ENCODE results near the gene SMYD3.
"Not testable (repeated sequence)": the region's sequence is repeated elsewhere in the genome, so short reads cannot be mapped to it uniquely, and the experiment has no call there.

The SMYD3 gene

GRCh38 chr1:245856944-245857531 lies 650.0 kb downstream of the SMYD3 start:
- DNase-seq: no peak

- DNase-seq: no peak
These were observed 651.0 kb downstream of the SMYD3 start for GRCh38 chr1:245855846-245856730.

DNA sequence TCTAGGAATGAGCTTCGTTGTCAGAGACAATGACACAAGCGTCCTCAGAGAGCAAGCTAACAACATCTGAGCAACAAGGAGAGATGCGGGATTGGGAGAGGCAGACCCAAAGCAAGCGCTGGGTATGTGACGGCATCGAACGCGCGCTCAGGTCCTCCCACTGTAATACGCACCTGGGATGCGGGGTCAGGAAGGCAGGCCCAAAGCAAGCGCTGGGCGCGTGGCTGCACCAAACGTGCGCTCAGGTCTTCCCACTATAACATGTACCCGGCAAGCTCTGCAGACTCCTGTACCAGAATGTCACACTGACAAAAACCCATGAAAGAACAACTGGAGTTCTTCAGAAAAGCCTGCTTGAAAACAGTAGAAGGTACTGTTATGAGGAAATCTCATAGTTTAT lies 653.8 kb downstream of the SMYD3 start:
- DNase-seq: no peak

DNA sequence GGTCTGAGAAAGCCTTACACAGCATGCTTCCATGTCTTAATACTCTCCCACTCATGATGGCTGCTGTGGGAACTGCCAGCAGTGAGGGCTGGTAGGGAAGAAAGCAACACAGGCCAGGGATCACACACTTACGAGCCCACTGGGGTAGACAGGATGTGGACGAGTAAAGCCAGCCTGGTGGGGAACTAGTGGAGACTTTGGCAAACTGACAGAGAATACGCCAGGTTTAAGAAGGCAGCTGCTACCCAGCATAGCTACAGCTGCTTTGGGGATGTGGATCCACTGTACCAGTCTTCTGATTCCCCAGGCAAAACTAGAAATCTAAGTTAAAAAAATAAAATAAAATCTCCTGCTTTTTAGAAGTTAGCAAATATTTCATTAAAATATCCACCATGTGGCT lies 664.0 kb downstream of the SMYD3 start:
- DNase-seq: no peak

DNA sequence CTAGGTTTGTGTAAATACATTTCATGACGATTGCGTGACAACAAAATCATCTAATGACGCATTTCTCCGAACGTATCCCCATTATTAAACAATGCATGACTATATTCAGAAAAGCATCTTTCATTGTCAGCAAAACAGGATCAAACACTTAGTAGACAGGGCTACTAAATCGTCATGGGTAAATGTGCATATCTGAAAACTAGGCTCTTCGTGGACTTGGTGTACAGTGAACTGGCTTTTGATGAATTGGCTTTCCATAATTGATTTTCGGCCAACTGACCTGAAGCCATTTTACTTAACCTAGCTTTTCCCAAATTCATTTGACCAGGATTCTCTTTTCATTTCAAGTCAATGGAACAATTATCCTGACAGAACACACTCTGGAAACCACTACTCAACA lies 665.0 kb downstream of the SMYD3 start:
- no peak for DNase-seq

GRCh38 chr1:245840971-245841370 lies 666.1 kb downstream of the SMYD3 start:
- DNase-seq: no peak

- DNase-seq: no peak
These were observed 669.4 kb downstream of the SMYD3 start for GRCh38 chr1:245837718-245838117.

GRCh38 chr1:245835386-245835785 lies 671.7 kb downstream of the SMYD3 start:
- no peak for DNase-seq

GRCh38 chr1:245834002-245834401 lies 673.1 kb downstream of the SMYD3 start:
- DNase-seq: no peak

DNA sequence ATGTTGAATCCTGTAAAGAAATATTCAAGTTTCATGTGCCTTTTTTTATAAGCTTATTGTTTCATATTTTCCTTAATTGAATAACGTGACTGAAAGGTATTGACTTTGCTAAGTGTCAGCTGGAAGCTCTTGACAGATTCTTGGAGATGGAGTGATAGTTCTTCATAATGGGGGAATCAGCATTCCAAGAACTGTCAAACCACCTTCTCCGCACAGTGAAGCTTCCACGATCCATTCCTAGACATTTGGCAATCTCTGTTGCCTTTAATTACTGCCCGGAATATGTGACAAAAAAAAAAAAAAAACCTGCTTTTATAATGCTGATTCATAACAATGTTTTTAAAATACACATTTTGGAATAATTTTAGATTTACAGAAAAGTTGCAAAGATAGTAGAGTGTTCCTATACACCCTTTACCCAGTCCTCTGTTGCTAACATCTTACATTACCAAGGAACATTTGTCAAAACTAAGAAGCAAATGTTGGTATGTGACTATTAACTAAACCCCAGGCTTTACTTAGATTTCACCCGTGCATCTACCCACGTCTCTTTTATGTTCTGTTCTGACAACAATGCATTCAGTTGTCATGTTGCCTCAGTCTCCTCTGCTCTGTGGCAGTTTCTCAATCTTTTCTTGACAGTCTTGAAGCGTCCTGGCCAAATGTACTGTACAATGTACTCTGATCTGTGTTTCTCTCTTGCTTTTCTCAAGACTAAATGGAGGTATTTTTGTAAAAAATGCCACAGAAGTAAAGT lies 674.1 kb downstream of the SMYD3 start:
- no peak for DNase-seq

GRCh38 chr1:245831518-245831917 lies 675.6 kb downstream of the SMYD3 start:
- no peak for DNase-seq

DNA sequence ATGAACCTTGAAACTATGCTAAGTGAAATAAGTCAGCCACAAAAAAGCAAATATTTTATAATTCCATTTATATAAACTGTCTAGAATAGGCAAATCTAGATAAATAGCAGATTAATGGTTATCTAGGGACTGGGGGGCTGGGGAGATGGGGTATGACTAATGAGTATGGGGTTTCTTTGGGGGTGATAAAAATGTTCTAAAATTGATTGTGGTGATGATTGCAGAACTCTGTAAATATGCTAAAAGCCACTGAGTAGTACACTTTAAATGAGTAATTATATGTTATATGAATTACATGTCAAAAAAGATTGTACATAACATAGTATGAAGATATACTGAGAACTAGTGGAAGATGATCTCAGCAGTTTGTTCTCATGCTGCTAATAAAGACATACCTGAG lies 677.3 kb downstream of the SMYD3 start:
- no peak for DNase-seq

GRCh38 chr1:245829194-245829593 lies 677.9 kb downstream of the SMYD3 start:
- no peak for DNase-seq

DNA sequence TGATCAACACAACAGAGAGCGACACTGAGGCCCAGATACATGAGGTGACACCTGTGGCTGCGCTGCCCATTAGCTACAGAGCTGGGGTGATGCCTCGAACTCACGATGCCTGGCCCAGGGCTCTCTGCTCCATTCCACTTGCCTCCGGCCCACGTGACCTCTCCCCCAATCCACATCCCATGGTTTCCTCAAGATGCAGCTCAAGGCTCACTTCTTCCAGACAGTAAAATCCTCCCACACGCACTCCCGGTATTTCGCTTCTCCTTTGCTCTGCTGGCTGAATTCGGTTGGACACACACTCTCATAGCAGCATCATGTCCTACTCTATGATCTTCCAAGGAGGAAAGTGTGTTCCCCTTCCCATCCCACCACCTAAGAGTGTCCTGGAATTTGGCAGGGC lies 679.8 kb downstream of the SMYD3 start:
- no peak for DNase-seq

DNA sequence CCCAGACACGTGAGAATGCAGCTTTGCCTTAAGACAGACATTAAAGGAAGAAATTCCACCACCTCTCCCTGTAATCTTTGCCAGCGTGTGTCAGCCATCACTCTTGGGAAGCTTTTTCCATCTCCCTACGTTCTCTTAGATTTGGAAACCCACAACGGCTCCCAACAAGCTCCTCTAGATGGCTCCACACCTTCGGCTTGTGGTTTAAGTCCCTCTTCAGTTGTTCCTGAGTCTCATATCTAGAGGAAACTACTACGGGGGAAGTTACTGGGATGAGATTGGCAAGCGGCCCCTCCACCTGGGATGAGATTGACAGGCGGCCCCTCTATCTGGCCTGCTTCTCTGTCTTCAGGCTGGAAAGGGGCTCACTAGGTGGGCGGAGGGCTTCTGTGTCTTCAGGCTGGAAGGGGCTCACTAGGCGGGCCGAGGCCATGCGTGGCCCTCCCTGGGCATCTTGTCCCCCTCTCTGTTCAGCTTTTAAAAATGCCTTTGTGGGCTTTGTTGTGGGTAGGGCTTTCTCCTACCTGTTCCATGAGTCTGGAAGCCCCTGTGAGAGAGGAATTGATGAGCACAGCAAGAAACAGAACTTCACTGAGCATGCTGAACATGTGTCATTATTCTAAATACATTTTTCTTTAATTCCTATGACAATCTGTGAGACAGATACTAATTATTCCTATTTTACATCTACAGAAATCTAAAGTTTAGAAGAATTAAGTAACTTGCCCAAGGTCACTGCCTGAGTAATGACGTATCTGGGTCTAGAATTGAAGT lies 681.8 kb downstream of the SMYD3 start:
- no peak for DNase-seq

GRCh38 chr1:245823408-245824147 lies 683.5 kb downstream of the SMYD3 start:
- no peak for DNase-seq

- DNase-seq: no peak
These were observed 684.1 kb downstream of the SMYD3 start for GRCh38 chr1:245822996-245823395.

DNA sequence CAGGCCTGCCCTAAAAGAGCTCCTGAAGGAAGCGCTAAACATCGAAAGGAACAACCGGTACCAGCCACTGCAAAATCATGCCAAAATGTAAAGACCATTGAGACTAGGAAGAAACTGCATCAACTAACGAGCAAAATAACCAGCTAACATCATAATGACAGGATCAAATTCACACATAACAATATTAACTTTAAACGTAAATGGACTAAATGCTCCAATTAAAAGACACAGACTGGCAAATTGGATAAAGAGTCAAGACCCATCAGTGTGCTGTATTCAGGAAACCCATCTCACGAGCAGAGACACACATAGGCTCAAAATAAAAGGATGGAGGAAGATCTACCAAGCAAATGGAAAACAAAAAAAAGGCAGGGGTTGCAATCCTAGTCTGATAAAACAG lies 688.7 kb downstream of the SMYD3 start:
- not testable (repeated sequence) for DNase-seq

- DNase-seq: not testable (repeated sequence)
These were observed 690.6 kb downstream of the SMYD3 start for GRCh38 chr1:245816496-245816895.

GRCh38 chr1:245814651-245815050 lies 692.4 kb downstream of the SMYD3 start:
- no peak for DNase-seq

- no peak for DNase-seq
These were observed 694.8 kb downstream of the SMYD3 start for GRCh38 chr1:245812278-245812677.

DNA sequence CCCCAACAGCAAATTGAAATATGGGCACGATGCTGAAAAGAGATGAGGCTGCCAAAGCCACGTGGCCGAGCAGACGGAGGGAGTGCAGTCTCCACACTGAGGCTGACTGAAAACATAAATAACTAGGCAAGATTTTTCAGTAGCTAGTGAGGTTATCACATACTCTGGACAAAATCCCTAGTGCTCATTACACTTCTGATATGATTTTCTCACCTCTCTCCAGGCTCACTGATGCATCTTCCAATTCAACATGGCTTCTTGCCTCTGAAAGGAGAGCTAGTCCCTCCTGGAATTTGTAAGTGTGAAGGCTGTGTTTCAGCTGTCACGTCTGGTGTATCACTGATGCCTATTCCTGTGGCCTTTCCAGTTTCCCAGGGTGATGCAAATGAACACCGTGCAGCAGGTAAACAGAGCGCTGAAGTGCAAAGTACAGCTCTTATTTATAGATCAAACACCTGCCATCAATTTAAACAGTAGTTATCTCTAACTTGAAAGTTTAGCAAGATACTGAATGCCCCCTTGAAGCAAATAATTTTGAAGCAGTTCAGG lies 696.2 kb downstream of the SMYD3 start:
- DNase-seq: peak; percentile 42

Data from retina (tissue), 1 donor.